CD4-positive, alpha-beta T cell treated with Interleukin-4 for 4 hours (primary cell): ENCODE results near the gene CRHBP.
"Not testable (repeated sequence)": the region's sequence is repeated elsewhere in the genome, so short reads cannot be mapped to it uniquely, and the experiment has no call there.

Experiments
- DNase-seq: peaks from one replicate; pipeline ENCODE4 v3.0.0-alpha.2; 2020

The CRHBP gene, protein sequence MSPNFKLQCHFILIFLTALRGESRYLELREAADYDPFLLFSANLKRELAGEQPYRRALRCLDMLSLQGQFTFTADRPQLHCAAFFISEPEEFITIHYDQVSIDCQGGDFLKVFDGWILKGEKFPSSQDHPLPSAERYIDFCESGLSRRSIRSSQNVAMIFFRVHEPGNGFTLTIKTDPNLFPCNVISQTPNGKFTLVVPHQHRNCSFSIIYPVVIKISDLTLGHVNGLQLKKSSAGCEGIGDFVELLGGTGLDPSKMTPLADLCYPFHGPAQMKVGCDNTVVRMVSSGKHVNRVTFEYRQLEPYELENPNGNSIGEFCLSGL

DNA sequence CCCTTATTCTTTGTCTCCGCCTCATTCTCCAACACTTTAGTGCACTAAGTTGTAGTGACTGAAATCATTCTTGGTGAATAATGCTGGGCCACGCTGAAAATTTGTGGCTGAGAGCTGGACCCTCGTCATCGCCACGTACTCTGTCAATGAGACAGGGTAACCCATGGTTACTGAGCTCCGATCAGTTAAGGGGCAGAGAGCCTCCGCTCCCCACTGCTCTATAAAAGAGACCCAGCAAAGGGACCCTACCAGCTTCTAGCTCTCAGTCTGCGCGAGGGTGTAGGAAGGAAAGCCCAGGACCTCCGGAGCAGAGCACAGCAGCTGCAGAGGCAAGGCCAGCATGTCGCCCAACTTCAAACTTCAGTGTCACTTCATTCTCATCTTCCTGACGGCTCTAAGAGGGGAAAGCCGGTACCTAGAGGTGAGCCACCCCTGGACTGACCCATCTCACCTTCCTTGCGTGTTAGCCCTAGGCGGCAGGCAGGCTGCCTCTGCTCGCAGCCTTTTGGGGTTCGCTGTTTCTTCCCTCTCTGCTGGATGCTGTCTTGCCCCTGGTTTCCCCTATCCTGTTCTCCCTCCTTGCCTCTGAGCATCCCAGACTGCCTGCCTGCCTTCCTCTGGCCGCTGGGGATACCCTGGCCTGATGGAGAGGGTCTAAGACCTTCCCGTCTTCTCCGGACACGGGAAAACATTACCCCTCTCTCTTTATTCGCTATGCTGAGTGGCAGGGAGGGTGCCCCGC is at the start of gene CRHBP:
TSS of gene CRHBP (plus strand) at position 251 of the 742 bp plus-strand sequence. CDS start at position 341, 90 bp downstream.
- DNase-seq = no peak

DNA sequence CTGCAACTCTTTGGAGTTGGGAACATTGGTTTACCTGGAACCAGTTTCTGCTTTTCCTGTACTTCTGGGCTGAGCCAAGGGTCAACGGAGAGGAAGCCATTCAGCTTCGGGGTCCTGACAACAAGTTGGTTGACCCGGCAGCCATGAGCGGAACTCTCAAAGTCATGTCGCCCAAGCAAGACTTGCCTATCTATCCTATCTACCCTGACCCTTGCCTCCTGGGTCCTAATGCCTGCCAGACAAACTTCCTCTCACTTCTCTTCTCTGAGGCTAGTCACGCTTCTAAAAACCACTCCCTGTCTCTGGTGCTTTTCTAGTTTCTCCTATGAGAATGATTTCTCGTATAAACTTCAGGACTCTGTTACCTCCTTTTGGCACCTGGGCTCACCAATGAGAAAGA is 44.7 kb upstream of the CRHBP start:
- DNase-seq = no peak

DNA sequence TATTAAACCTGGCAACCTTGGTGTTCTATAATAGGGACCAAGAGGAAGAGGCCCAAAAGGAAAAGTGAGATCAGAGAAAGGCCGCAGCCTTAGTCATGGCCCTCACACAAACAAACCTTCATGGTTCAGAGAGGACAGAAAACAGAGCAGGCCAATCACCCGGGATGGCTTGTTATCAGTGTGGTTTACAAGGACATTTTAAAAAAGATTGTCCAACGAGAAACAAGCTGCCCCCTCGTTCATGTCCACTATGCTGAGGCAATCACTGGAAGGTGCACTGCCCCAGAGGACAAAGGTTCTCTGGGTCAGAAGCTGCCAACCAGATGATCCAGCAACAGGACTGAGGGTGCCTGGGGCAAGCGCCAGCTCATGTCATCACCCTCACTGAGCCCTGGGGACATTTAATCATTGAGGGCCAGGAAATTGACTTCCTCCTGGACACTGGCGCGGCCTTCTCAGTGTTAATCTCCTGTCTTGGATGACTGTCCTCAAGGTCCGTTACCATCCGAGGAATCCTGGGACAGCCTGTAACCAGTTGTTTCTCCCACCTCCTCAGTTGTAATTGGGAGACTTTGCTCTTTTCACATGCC is 42.4 kb upstream of the CRHBP start:
- DNase-seq = not testable (repeated sequence)

DNA sequence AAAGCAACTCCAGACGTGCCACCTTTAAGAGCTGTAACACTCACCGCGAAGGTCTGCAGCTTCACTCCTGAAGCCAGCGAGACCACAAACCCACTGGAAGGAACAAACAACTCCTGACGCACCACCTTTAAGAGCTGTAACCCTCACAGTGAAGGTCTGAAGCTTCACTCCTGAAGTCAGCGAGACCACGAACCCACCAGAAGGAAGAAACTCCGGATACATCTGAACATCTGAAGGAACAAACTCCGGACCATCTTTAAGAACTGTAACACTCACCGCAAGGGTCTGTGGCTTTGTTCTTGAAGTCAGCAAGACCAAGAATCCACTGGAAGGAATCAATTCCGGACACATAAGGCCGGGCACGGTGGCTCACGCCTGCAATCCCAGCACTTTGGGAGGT is 38.2 kb upstream of the CRHBP start:
- not testable (repeated sequence) for DNase-seq

DNA sequence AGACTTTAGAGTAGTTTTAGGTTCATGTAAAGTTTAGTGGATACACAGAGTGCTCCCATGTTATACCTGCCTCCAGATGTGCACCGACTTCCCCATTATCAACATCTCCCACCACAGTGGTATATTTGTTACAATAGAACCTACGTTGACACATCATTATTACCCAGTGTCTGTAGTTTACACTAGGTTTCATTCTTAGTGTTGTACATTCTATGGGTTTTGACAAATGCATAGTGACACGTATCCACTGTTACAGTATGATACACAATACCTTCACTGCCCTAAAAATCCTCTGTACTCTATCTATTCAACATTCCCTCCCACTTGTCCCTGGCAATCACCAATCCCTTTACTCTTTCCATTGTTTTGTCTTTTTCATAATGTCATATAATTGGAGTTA is 34.3 kb upstream of the CRHBP start:
- DNase-seq = no peak

DNA sequence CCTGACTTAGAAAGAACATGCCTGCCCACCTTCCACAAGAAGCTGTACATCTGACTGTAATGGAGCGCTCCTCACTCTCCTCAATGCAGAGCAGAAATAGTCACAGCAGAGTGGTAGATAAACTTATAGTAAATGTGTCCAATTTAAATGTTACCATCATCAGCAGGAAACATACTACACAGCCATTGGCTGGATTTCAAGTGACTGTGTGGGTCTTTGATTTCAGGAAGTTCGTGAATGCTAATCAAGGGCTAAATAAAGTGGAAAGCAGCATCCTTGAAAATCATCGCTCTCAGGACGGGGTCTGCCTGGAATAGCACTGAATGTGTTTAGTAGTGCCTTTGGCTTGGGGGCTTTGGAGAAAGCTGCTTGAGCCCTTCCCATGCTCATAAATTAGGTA is 32.4 kb upstream of the CRHBP start:
- no peak for DNase-seq

DNA sequence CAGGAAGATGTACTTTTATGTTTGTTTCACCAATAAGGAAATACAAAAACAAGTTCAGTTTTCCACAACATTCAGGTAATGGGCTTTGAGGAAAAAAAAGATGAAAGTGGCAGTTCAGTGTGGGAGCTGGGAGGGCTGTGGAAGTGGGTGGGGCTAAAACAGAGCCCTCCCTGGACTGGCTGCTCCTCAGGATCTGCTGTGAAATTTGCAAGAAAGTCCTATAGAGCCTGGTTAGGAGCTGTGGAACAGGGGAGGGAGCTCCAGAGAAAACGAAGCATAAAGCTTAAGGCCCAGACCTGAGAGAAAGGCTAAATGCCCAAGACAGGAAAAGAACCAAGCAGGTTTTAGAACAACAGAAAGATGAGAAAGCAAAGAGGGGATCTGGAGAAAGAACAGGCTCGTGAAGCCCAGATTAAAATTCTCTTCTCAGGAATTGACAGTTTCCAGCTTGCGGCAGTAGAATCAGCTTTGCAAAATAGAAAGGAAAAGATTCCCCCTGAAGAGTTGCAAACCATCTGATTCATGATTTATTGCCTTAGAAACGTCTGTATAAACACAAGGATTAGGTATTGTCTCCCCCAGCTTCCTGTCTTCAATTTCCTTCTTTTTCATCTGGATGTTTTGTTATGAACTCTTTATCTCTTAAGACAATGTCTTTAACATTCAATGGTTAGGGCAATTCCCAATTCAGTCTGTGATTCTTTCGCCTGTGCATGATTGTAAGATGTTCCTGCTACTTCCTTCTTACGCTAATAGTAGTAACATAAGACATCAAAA is 26.3 kb upstream of the CRHBP start:
- no peak for DNase-seq

DNA sequence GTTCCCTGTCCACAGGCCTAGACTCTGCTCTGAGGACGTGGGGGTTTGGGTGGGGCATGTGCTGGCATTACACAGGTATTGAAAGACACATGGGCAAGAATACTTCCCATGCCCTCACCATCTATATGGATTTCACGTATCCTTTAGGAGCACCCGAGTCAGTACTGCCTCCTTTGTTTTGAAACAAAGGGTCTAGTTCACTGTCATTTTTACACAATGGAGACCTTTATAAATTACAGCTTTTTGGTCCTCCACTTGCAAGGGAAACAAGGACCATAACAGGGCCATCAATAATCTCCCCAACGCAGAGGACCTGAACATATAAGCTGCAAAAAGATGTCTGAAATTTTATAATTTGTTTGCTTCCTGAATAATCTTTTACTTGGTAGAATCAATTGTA is 24.9 kb upstream of the CRHBP start:
- no peak for DNase-seq

DNA sequence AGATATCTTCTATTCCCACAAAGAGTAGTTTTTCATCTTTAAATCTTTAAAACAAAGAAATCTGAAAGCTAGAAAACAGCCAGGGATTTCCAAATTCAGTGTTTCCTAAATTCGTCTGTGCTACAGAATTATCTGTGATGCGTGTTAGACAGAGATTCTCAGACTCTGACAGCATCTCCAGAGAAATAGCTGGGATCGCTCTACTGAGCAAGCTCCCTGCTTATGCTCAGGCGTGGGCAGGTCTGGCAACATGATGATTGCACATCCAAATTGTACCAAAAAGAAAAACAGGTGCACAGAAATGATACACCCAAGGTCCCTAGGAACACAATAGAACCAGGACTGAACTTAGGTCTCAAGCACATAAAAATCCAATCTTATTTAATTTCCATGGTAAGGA is 22.8 kb upstream of the CRHBP start:
- DNase-seq = no peak

DNA sequence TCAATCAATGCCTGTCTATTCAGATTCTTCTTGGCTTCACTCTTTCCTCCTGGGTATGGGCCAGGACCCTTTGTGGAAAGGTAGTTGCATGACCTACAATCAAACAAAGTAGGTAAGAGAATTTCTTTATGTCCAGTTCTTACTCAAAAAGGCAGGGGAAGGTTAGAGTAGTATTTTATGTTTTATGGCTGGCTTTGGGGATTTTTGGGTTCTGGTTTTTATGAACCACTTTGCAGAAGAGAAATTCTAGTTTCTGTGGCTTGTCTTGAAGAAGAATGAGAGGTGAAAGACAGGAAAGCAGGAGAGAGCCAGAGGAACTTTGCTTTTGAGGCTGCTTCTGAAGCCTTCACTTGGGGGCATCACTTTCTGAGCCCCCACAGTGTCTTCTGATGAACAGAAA is 14.7 kb upstream of the CRHBP start:
- no peak for DNase-seq

DNA sequence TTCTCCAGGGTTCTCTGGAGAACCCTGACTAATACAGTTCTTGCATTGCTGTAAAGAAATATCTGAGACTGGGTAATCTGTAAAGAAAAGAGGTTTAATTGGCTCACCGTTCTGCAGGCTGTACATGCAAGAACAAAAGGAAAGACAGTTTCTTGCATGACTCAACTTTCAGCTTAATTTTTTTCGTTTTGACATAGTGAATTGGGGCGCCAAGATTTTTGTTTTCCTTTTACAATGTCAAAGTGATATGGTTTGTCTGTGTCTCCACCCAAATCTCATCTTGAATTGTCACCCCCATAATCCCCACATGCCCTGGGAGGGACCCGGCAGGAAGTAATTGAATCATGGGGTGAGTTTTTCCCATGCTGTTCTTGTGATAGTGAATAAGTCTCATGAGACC is 11.8 kb upstream of the CRHBP start:
- DNase-seq = no peak

DNA sequence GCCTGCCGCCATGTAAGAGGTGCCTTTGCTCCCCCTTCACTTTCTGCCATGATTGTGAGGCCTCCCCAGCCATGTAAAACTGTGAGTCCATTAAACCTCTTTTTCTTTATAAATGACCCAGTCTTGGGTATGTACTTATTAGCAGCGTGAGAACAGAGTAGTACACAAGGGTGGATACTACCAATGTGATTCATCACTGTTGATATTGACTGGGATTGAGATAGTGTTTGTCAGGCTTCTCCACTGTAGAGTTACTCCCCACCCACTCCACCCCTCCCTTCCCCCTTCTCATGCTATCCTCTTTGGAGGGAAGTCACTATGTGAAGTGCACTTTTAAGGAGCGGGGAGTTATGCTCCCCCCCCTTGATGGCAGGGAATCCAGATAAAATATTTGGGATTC is 11.4 kb upstream of the CRHBP start:
- no peak for DNase-seq

DNA sequence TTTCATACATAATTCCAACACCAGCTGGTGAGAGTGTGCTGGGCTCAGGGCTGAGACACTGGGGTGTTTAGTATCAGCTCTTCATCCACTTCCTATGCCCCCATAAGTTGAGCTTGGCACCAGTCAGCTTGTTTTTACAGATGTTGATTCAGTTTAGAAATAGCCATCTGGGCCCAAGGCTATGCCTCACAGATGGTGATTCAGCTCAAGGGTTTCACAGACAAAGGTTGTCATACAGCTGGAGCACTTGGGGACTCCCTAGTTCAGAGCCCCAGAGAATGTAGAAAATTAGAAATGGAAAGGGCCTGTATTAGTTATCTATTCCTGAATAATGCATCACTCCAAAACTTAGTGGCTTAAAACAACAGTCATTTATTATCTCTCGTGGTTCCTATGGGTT is 10.3 kb upstream of the CRHBP start:
- DNase-seq = no peak

DNA sequence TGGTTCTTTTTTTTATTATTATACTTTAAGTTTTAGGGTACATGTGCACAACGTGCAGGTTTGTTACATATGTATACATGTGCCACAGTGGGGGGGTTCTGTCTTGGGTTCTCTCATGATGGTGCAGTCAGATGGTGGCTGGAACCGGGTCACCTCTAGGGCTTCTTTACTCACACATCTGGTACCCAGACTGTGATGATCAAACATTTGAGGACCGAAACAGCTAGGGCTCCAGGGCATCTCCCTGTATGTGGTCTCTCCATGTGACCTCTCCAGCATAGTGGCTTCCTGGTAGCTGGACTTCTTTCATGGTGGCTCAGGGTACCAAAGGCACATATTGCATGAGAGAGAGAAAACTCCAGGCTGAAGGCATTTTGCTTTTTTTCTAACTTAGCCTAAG is 9.8 kb upstream of the CRHBP start:
- no peak for DNase-seq

DNA sequence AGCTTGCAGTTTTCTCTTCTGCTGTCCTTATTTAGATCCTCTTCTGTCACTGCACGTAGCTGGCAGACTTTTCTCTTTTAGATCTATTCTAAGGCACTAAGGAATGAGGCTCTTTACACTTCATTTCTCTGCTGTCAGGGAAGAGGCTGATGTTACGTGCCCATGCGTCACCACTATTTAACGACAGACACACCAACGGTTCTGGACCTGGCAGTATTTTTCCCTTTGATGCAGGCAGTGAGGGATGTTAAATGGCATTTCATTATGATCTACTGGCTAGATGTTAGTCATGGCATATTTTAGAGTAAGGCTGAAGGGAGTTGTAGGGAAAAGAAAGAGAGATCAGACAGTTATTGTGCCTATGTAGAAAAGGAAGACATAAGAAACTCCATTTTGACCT is 8.2 kb upstream of the CRHBP start:
- no peak for DNase-seq

DNA sequence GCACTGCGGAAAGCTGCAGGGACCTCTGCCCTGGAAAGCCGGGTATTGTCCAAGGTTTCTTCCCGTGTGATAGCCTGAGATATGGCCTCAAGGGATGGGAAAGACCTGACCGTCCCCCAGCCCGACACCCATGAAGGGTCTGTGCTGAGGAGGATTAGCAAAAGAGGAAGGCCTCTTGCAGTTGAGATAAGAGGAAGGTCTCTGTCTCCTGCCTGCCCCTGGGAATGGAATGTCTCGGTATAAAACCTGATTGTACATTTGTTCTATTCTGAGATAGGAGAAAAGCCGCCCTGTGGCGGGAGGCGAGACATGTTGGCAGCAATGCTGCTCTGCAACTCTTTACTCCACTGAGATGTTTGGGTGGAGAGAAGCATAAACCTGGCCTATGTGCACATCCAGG is 7.6 kb upstream of the CRHBP start:
- not testable (repeated sequence) for DNase-seq

DNA sequence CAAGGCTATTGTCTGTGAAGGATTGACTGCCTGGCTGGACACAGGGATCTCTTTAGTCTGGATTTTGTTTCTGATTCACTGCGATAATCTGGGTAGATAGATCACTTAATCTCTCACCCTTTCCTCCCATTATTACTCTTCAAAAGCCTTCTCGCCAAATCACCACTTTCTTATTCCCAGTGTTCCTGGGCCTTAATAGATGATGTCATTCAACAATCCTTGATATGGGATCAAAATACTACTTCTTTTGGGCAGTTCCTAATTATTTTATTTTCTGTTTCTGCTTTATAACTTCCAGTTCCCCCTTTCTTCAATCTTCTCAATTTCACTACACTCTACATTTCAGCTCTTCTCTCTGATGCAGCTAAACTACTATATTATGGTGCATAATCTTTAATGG is 6.8 kb upstream of the CRHBP start:
- DNase-seq = no peak

DNA sequence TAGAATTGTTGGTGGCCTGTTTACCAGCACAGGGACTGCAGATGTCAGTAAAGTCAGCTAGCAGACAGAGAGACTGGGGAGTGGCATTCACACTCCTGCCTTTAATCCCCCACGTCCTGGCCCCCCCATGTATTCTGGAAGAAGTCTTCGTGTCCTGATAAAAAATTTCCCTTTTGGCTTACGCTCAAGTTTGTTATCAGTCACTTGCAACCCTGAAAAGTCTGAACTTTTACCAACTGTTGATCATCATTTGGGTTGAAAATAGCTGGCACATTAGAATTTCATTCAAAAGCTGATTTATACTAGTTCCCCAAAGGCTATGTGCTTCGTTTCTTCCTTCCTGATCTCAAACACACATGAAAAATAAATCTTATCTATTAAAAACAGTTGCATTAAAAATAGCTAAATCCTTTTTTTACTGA is 5.8 kb upstream of the CRHBP start:
- no peak for DNase-seq

DNA sequence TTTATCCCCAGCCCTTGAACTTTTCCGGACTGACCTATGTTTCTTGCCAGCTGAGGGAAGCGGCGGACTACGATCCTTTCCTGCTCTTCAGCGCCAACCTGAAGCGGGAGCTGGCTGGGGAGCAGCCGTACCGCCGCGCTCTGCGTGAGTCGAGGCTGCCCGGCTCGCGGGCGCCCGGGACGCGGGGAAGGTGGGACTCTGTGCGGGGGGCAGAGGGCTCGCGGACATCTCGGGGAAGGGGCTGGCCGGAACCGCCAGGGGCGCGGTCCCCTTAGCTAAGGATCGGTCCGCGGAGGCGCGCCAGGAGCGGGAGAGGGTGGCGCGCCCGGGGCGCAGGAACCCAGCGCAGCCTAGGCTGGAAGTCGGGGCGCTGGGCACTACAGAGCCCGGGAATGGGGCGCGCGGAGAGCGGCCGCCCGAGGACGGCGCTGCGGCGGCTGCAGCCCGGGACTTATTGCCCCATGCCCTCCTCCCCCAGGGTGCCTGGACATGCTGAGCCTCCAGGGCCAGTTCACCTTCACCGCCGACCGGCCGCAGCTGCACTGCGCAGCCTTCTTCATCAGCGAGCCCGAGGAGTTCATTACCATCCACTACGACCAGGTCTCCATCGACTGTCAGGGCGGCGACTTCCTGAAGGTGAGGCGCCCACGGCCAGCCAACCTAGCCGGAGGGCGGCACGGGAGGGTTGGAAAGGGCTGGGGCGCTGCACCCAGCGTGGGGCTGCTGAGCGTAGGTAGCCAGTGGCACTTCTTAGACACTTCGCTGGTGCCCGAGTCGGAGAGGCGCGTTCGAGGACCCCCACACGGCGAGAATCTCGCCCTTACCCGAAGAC is 922 bp downstream of the CRHBP start:
- DNase-seq = no peak

DNA sequence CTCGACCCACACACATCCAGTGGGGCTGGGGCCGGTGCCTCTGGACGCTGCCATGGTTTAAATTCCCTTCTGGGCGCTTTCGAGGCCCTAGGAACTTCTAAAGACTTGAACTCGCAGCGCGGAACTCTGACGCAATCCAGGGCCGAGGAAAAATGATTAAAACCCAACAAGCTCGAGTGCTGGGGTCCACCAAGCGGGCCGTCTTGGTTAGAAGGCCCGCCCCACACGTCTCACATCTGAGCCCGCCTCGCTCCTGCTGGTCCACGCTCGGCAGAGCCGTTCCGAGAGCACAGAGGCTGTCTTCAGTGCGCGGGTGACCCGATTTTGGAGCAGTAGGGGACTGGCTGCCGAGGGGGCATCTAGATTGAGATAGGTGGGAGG is 1.5 kb downstream of the CRHBP start:
- DNase-seq = no peak

DNA sequence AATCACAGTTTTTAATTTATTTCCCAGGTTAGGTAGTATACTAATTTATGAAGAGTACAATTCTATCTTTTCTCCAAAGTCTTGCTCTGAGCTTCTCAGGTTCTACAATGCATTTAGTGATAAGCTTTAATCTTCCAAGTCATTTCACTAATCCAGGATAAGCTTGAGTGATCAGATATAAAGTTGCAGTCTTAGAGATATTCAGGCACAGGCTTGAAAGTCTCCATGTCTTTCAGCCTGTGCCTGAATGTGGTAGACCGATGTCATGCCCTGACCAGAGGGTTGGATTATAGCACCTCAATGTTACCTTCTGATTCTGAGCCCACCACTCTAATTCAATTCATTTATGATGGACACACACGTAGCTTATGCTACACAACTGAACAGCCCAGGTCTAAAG is 3.2 kb downstream of the CRHBP start:
- DNase-seq = no peak

DNA sequence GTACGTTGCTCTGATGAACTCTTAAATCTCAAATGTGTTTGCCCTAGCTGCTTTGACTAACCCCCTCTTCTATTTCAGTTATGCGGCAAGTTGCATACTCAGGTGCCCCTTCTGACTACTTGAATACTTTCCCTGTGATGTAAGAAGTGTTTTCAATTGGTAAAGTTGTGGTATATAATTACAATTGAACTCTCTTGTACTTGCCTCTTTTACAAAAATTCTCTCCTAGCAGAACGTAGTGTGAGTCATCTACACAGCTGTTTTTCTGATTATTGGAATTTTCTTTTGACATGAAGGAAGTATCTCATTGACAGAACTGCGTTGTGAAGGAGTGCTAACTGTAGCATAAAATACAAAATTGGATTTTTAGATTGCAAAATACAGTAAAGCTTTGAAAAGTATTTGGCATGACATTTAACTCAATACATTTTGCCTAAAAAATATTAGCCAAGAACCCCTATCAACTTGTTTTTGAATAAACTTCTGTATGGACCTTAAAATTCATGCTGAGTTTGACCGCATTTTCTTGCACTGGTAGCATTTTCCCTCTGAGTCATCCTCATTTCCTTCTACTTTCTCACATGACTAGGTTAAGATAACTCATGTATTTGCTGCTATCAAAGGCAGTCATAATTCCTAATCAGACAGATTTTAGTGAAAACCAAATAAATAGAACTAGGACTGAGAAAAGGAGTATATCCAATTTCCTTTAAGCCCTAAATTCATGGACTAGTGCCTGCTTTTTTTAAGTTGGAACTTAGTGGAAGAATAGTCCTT is 6.3 kb downstream of the CRHBP start:
- DNase-seq = no peak
